A549 (cell line): ENCODE measurements around the gene LMOD1. TPM values are rescaled to one million over a fixed set of nuclear protein-coding genes. Genes with fewer than 3 reads are reported as not detected.

Source experiments
- ATAC-seq, 2 experiments: fragments of 200-7000 bp in 1 of 2; fragments of >200 bp in 1 of 2; cut with Nextera tagmentation in 1 of 2; cut with Tn5 transposase in 1 of 2; 3 replicates each; pipeline versions ENCODE4 v1.8.0 to v1.9.1; 2018 to 2020; ENCODE audit warnings: mild to moderate bottlenecking in 1 of 2, moderate library complexity in 1 of 2
- CTCF ChIA-PET: fragments of 300-600 bp; sonication (Branson Sonifier 250); formaldehyde crosslinking; extraction: SDS; loops from one replicate; lab custom pipeline; 2021; ENCODE audit warnings: antibody characterized with exemption, inconsistent platforms; lab: Yijun Ruan, JAX
- POLR2A ChIA-PET: fragments of 350-600 bp; formaldehyde crosslinking; extraction: SDS; loops from one replicate; lab custom pipeline; 2021; ENCODE audit warnings: antibody characterized with exemption, inconsistent platforms; lab: Yijun Ruan, JAX
- DNase-seq, 2 experiments: peaks; one replicate each; pipeline versions ENCODE4 v3.0.0 to v3.0.0-alpha.2; 2011 to 2016; ENCODE audit warnings: low read depth in 1 of 2, low spot score in 1 of 2
- FAIRE-seq: peaks from 2 replicates; lab custom pipeline; 2011; peaks lifted over from hg19 to GRCh38; lab: Jason Lieb, UNC
- H3K27ac ChIP-seq, 2 experiments: fragments of >200 bp; sonication (Bioruptor Twin); formaldehyde crosslinking; 3 replicates each; pipeline ENCODE4 v1.5.1; 2016 to 2017
- H3K4me1 ChIP-seq: fragments of >200 bp; sonication (Bioruptor Twin); formaldehyde crosslinking; 3 replicates; pipeline ENCODE4 v1.6.1; 2016
- H3K4me2 ChIP-seq: fragments of >200 bp; sonication (Bioruptor Twin); formaldehyde crosslinking; 3 replicates; pipeline ENCODE4 v1.6.1; 2016
- H3K4me3 ChIP-seq: fragments of >200 bp; sonication (Bioruptor Twin); formaldehyde crosslinking; 3 replicates; pipeline ENCODE4 v1.5.1; 2016
- H3K9me3 ChIP-seq: fragments of >200 bp; sonication (Bioruptor Twin); formaldehyde crosslinking; 3 replicates; pipeline ENCODE4 v1.6.1; 2016
- BHLHE40 ChIP-seq: IDR thresholded peaks from 2 replicates; pipeline ENCODE4 v1.6.1; 2012; ENCODE audit warnings: low read depth, low read length, inconsistent platforms
- EHF ChIP-seq: fragments of 250-450 bp; sonication (Bioruptor Pico); IDR thresholded peaks from 2 replicates; pipeline ENCODE4 v1.5.0; 2020; ENCODE audit warnings: mild to moderate bottlenecking
- FOSB ChIP-seq: fragments of 250-450 bp; sonication (Bioruptor Pico); IDR thresholded peaks from 2 replicates; pipeline ENCODE4 v1.5.0; 2020; ENCODE audit warnings: mild to moderate bottlenecking, moderate library complexity
- FOXS1 ChIP-seq: fragments of 250-450 bp; sonication (Bioruptor Pico); IDR thresholded peaks from 2 replicates; pipeline ENCODE4 v1.5.0; 2020; ENCODE audit warnings: mild to moderate bottlenecking, moderate library complexity
- HMGXB4 ChIP-seq: fragments of 250-450 bp; sonication (Bioruptor Pico); IDR thresholded peaks from 2 replicates; pipeline ENCODE4 v1.5.0; 2021; ENCODE audit warnings: mild to moderate bottlenecking, moderate library complexity, borderline replicate concordance
- HOXB13 ChIP-seq: fragments of 250-450 bp; sonication (Bioruptor Pico); IDR thresholded peaks from 2 replicates; pipeline ENCODE4 v1.5.0; 2020; ENCODE audit warnings: low read depth, mild to moderate bottlenecking, moderate library complexity
- HOXB5 ChIP-seq: fragments of 250-450 bp; sonication (Bioruptor Pico); IDR thresholded peaks from 2 replicates; pipeline ENCODE4 v1.5.0; 2020; ENCODE audit warnings: mild to moderate bottlenecking, moderate library complexity
- KDM1A ChIP-seq: fragments of 200-600 bp; sonication (generic); IDR thresholded peaks from 2 replicates; pipeline ENCODE4 v1.6.1; 2016; ENCODE audit warnings: low read depth, mild to moderate bottlenecking
- MAFK ChIP-seq: fragments of 450-650 bp; IDR thresholded peaks from 2 replicates; pipeline ENCODE4 v1.6.1; 2014; ENCODE audit not compliant: partially characterized antibody
- NR3C1 ChIP-seq: fragments of >200 bp; sonication (Bioruptor Twin); formaldehyde crosslinking; IDR thresholded peaks from 3 replicates; pipeline ENCODE4 v1.6.1; 2017
- POLR2A ChIP-seq: IDR thresholded peaks from 2 replicates; pipeline ENCODE4 v1.6.1; 2012; ENCODE audit warnings: mild to moderate bottlenecking, low read length
- RAD21 ChIP-seq, 2 experiments: fragments of >200 bp in 1 of 2; sonication (Bioruptor Twin) in 1 of 2; formaldehyde crosslinking in 1 of 2; IDR thresholded peaks in 1 of 2; conservative IDR thresholded peaks in 1 of 2; 2 replicates in 1 of 2; 3 replicates in 1 of 2; pipeline ENCODE4 v1.6.1; 2012 to 2018; ENCODE audit warnings: inconsistent platforms in 1 of 2
- RARB ChIP-seq: fragments of 250-450 bp; sonication (Bioruptor Pico); IDR thresholded peaks from 2 replicates; pipeline ENCODE4 v1.8.0; 2021; ENCODE audit warnings: mild to moderate bottlenecking, moderate library complexity
- REST ChIP-seq: fragments of 200-600 bp; sonication (generic); IDR thresholded peaks from 2 replicates; pipeline ENCODE4 v1.6.1; 2016; ENCODE audit warnings: antibody characterized with exemption, mild to moderate bottlenecking, moderate library complexity
- RFX5 ChIP-seq: fragments of 450-650 bp; IDR thresholded peaks from 2 replicates; pipeline ENCODE4 v1.7.1; 2014; ENCODE audit warnings: antibody characterized with exemption, mild to moderate bottlenecking, moderate library complexity
- TP53 ChIP-seq: fragments of 250-450 bp; sonication (Bioruptor Pico); IDR thresholded peaks from 2 replicates; pipeline ENCODE4 v1.5.0; 2021; ENCODE audit warnings: mild to moderate bottlenecking, moderate library complexity
- ZC3H11A ChIP-seq: fragments of 450-650 bp; IDR thresholded peaks from 2 replicates; pipeline ENCODE4 v1.6.1; 2014; ENCODE audit warnings: antibody characterized with exemption, mild to moderate bottlenecking
- WGBS: methylation state at CpG from one replicate; pipeline ENCODE4 v1.1.6; 2017; ENCODE audit errors: missing lambda C conversion rate; 5-methylcytosine and 5-hydroxymethylcytosine counted together
- polyA plus RNA-seq, 4 experiments: library from polyadenylated mRNA; depleted of rRNA in 3 of 4; stranded (reverse); fragments of >200 nt; fragmentation: RNase III in 1 of 4; extraction: RNeasy Plus Mini Kit Qiagen cat#74134 plus additional on column Dnase treatment in 1 of 4; gene quantifications; 2 replicates in 3 of 4; 3 replicates in 1 of 4; pipeline ENCODE4 v1.2.3, GENCODE V29; 2011 to 2017
- TF ChIP-seq, protein P1 (sequence below): fragments of >200 bp; sonication (Bioruptor Twin); formaldehyde crosslinking; IDR thresholded peaks from 3 replicates; pipeline ENCODE4 v1.6.1; 2016

Gene LMOD1
- polyA plus RNA-seq, 2 of the 4 experiments (the other 2 are of a cell fraction) = not detected

- POLR2A ChIA-PET = no interaction called here
- 68% methylated on average over 5 of the region's 5 CpGs for WGBS
- CTCF ChIA-PET = interaction anchor here (1.6 to 17.1 kb wide), 6 partner anchors 11 to 109 kb away, joined by 4 to 855 read pairs (median 64); partner anchors contain the start of genes ELF3, RNPEP and TIMM17A
Measured at GRCh38 chr1:201900476-201900875, 45.9 kb downstream of the LMOD1 start.

GRCh38 chr1:201899683-201900429, 46.5 kb downstream of the LMOD1 start:
- ChIA-PET CTCF (interaction anchor here (0.5 to 17.1 kb wide), 9 partner anchors 12 to 439 kb away, joined by 3 to 855 read pairs (median 8); partner anchors contain the start of genes ELF3, RNPEP and TIMM17A), POLR2A (interaction anchor here (0.7 kb wide), 1 partner anchor 54 kb away, joined by 3 read pairs; no protein-coding TSS in a partner anchor)
- Histone ChIP-seq H3K4me1 (peaks cover 3% of the 10 kb centered on the region; the same call in 1 of the 3 replicates), H3K4me2 (no peak overlapping the region), H3K4me3 (no peak overlapping the region), H3K27ac (no peak overlapping the region), H3K9me3 (no peaks in the 10 kb centered on the region)
- ATAC-seq (no peak), FAIRE-seq (no peak), DNase-seq (no peak)
- TF ChIP-seq FOSB (CRISPR knock-in tag) = no peak
- TF ChIP-seq, protein P1, sequence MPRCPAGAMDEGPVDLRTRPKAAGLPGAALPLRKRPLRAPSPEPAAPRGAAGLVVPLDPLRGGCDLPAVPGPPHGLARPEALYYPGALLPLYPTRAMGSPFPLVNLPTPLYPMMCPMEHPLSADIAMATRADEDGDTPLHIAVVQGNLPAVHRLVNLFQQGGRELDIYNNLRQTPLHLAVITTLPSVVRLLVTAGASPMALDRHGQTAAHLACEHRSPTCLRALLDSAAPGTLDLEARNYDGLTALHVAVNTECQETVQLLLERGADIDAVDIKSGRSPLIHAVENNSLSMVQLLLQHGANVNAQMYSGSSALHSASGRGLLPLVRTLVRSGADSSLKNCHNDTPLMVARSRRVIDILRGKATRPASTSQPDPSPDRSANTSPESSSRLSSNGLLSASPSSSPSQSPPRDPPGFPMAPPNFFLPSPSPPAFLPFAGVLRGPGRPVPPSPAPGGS = no peak
- no peak for TF ChIP-seq RARB (CRISPR knock-in tag)
- TF ChIP-seq KDM1A = no peak
- no peak for TF ChIP-seq HMGXB4 (CRISPR knock-in tag)
- TF ChIP-seq NR3C1 = no peak
- no peak for TF ChIP-seq TP53
- TF ChIP-seq FOXS1 (CRISPR knock-in tag) = no peak
- TF ChIP-seq BHLHE40 = no peak
- 68% methylated on average over 20 of the region's 20 CpGs for WGBS

More at GRCh38 chr1:201900476-201900875, 45.9 kb downstream of the LMOD1 start:
- Histone ChIP-seq H3K4me1 (peaks cover 3% of the 10 kb centered on the region; the same call in 1 of the 3 replicates), H3K4me2 (no peak overlapping the region), H3K9me3 (no peaks in the 10 kb centered on the region), H3K27ac (no peak overlapping the region), H3K4me3 (no peak overlapping the region)
- ATAC-seq (no peak), DNase-seq (no peak), FAIRE-seq (no peak)
- TF ChIP-seq ZC3H11A (no peak), KDM1A (no peak), HOXB13 (CRISPR knock-in tag) (no peak), POLR2A (no peak), HOXB5 (no peak), MAFK (no peak), REST (no peak), EHF (CRISPR knock-in tag) (no peak), RFX5 (no peak), RAD21 (conservative IDR thresholded peaks at IDR 0.05 in 1 of 2, IDR thresholded peaks at IDR 0.05 in 1 of 2) (no peak)
- TF ChIP-seq, protein P1 = no peak
